ENCODE data around the gene NFILZ. TPM values are rescaled to one million over a fixed set of nuclear protein-coding genes. Genes with fewer than 3 reads are reported as not detected.

The NFILZ gene
- total RNA-seq, 1 donor from 2014 or later: not detected

GRCh38 chr19:8662263-8662662, 31.8 kb downstream of the NFILZ start:
- no peak overlapping the region for H3K4me3 Mint-ChIP-seq
- no peaks in the 10 kb centered on the region for H3K9me3 Mint-ChIP-seq
- no peak for TF ChIP-seq CTCF (conservative IDR thresholded peaks at IDR 0.05)
- no peaks in the 10 kb centered on the region for H3K4me1 Mint-ChIP-seq (ENCODE audit: unreplicated experiment)
- H3K27me3 Mint-ChIP-seq: peaks cover 23% of the 10 kb centered on the region
- H3K27ac Mint-ChIP-seq: no peak overlapping the region
- no peak for DNase-seq (ENCODE audit: extremely low spot score, unreplicated experiment)
- no peaks in the 10 kb centered on the region for H3K36me3 Mint-ChIP-seq

DNA sequence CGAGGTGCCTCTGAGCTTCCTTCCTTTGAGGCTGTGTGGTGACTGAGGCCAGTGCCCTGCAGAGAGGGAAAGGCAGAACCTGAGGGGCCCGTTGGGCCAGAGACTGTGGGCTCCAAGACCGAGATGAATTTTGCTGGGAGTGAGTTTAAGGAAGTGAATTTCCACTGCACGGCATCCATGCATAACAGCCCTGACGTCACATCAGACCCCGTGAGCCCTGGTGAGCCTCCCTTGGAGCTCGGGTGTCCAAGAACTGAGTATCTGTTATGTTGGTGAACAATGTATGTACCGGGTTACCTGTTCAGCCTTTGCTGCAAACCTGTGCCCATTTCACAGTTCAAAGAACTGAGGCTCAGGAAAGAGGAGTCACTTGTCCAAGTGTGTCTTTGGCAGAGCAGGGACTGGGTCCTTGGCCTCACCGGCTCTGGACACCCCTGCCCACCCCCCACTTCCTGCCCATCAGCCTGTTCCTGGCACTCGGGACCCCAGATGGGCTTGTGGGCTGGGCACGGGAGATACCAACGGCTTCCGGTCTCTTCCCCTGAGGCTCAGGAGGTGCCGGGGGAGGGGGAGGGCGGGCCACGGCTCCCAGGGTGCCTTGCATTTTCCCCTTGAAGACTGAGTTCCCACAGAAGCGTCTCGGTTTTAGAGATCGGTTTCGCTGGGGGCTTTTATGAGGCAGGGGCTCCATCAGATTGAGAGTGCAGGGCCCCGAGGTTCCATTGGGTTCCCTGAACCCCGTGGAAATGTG, 33.7 kb downstream of the NFILZ start:
- TF ChIP-seq CTCF (conservative IDR thresholded peaks at IDR 0.05): no peak
- H3K27me3 Mint-ChIP-seq: peaks cover 13% of the 10 kb centered on the region

GRCh38 chr19:8664671-8665057, 34.2 kb downstream of the NFILZ start:
- no peaks in the 10 kb centered on the region for H3K4me1 Mint-ChIP-seq (ENCODE audit: unreplicated experiment)
- peaks cover 8% of the 10 kb centered on the region for H3K27me3 Mint-ChIP-seq
- TF ChIP-seq CTCF (conservative IDR thresholded peaks at IDR 0.05): no peak
- no peak overlapping the region for H3K27ac Mint-ChIP-seq
- no peaks in the 10 kb centered on the region for H3K9me3 Mint-ChIP-seq
- DNase-seq (ENCODE audit: extremely low spot score, unreplicated experiment): no peak
- H3K4me3 Mint-ChIP-seq: no peak overlapping the region
- no peaks in the 10 kb centered on the region for H3K36me3 Mint-ChIP-seq

More for the DNA sequence above, 33.7 kb downstream of the NFILZ start:
- no peaks in the 10 kb centered on the region for H3K9me3 Mint-ChIP-seq
- no peak overlapping the region for H3K4me3 Mint-ChIP-seq
- H3K4me1 Mint-ChIP-seq (ENCODE audit: unreplicated experiment): no peaks in the 10 kb centered on the region
- DNase-seq (ENCODE audit: extremely low spot score, unreplicated experiment): no peak
- H3K36me3 Mint-ChIP-seq: no peaks in the 10 kb centered on the region
- no peak overlapping the region for H3K27ac Mint-ChIP-seq

- DNase-seq (ENCODE audit: extremely low spot score, unreplicated experiment): no peak
- Mint-ChIP-seq H3K4me1 (ENCODE audit: unreplicated experiment) (no peaks in the 10 kb centered on the region), H3K4me3 (no peak overlapping the region), H3K27ac (no peak overlapping the region), H3K36me3 (no peaks in the 10 kb centered on the region), H3K27me3 (peaks cover 8% of the 10 kb centered on the region), H3K9me3 (no peaks in the 10 kb centered on the region)
- TF ChIP-seq CTCF (conservative IDR thresholded peaks at IDR 0.05): no peak
Observed at GRCh38 chr19:8665468-8666213, 35.2 kb downstream of the NFILZ start.

- TF ChIP-seq CTCF (conservative IDR thresholded peaks at IDR 0.05): no peak
- Mint-ChIP-seq H3K4me1 (ENCODE audit: unreplicated experiment) (no peaks in the 10 kb centered on the region), H3K27me3 (peaks cover 3% of the 10 kb centered on the region), H3K4me3 (no peak overlapping the region), H3K27ac (no peak overlapping the region), H3K36me3 (no peaks in the 10 kb centered on the region), H3K9me3 (no peaks in the 10 kb centered on the region)
- DNase-seq (ENCODE audit: extremely low spot score, unreplicated experiment): no peak
Observed at GRCh38 chr19:8666814-8667405, 36.5 kb downstream of the NFILZ start.
